ENCODE results near the gene ACER2.
A peak's percentile ranks its signal among the peaks of the same experiment; 100 is the strongest.

ACER2 gene

GRCh38 chr9:19479874-19480273, 71.1 kb downstream of the ACER2 start:
- H3K9me3 Mint-ChIP-seq (ENCODE audit: low read depth), result no peaks in the 10 kb centered on the region
- no peaks in the 10 kb centered on the region for H3K36me3 Mint-ChIP-seq
- no peaks in the 10 kb centered on the region for H3K4me1 Mint-ChIP-seq (ENCODE audit: low read depth)
- H3K4me3 Mint-ChIP-seq, result no peak overlapping the region
- H3K27me3 Mint-ChIP-seq, result peaks cover 3% of the 10 kb centered on the region
- H3K27ac Mint-ChIP-seq, result no peak overlapping the region

DNA sequence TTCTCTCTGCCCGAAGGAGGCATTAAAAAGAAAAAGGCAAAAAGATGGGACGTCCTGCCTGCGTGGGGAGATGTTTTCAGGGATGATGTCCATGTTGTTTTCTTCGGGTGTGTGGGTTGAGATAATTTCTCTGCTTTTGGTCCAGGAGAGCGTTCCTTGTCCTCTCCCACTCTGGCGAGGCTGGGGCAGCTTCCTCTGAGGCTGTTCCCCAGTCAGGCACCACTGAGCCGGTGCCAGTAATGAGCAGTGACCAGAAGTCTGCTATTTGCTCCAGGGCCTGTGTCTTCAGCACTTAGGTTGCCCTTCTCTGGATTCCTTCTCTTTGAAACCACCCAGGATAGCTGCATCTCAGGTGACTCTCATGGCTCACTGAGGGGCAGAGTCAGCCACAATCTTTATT, 71.5 kb downstream of the ACER2 start:
- H3K36me3 Mint-ChIP-seq, result no peaks in the 10 kb centered on the region
- no peaks in the 10 kb centered on the region for H3K4me1 Mint-ChIP-seq (ENCODE audit: low read depth)
- H3K4me3 Mint-ChIP-seq, result no peak overlapping the region
- H3K27ac Mint-ChIP-seq, result no peak overlapping the region
- H3K9me3 Mint-ChIP-seq (ENCODE audit: low read depth), result no peaks in the 10 kb centered on the region
- peaks cover 3% of the 10 kb centered on the region for H3K27me3 Mint-ChIP-seq

DNA sequence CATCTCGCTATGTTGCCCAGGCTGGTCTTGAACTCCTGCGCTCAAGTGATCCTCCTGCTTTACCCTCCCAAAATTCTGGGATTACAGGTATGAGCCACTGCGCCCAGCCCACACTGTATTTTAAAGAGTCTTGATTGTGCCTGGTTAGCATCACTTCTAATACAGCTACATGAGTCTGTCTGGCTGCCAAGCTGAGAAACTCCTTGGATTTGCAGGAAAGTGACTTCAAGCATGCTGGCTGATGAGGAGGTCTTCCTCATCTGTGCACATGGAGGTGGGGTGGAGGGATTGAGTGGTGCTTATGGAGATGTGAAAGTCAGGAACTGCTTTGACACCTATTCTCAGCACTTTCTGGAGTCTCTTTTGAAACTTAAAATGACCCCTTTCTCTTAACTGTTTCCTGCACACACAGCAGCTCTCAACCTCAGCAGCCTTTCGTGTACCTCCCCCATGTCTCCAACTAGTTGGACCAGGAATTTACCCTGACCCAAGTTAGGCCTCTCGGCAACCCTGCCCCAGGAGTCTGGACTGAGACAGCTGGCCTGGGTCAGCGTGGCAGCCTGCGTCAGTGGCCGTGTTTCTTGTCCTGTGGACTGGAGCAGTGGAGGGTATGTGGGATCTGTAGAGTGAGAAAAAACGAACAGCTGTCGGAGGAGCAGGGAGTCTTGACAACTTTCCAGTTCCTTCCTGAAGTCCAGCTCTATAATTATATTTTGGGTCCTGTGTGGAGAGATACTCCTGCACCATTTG, 72.5 kb downstream of the ACER2 start:
- H3K4me3 Mint-ChIP-seq, result no peak overlapping the region
- H3K4me1 Mint-ChIP-seq (ENCODE audit: low read depth), result no peaks in the 10 kb centered on the region
- no peaks in the 10 kb centered on the region for H3K9me3 Mint-ChIP-seq (ENCODE audit: low read depth)
- no peak overlapping the region for H3K27ac Mint-ChIP-seq
- H3K27me3 Mint-ChIP-seq, result peaks cover 3% of the 10 kb centered on the region
- H3K36me3 Mint-ChIP-seq, result no peaks in the 10 kb centered on the region

GRCh38 chr9:19481971-19482404, 73.2 kb downstream of the ACER2 start:
- no peaks in the 10 kb centered on the region for H3K4me1 Mint-ChIP-seq (ENCODE audit: low read depth)
- H3K27ac Mint-ChIP-seq, result no peak overlapping the region
- H3K36me3 Mint-ChIP-seq, result no peaks in the 10 kb centered on the region
- H3K4me3 Mint-ChIP-seq, result no peak overlapping the region
- H3K9me3 Mint-ChIP-seq (ENCODE audit: low read depth), result no peaks in the 10 kb centered on the region
- peaks cover 3% of the 10 kb centered on the region for H3K27me3 Mint-ChIP-seq

- peaks cover 2% of the 10 kb centered on the region for H3K27me3 Mint-ChIP-seq
- no peaks in the 10 kb centered on the region for H3K9me3 Mint-ChIP-seq (ENCODE audit: low read depth)
- no peaks in the 10 kb centered on the region for H3K4me1 Mint-ChIP-seq (ENCODE audit: low read depth)
- H3K4me3 Mint-ChIP-seq, result no peak overlapping the region
- no peaks in the 10 kb centered on the region for H3K36me3 Mint-ChIP-seq
- H3K27ac Mint-ChIP-seq, result no peak overlapping the region
Observed at GRCh38 chr9:19484699-19485098, 75.9 kb downstream of the ACER2 start.

GRCh38 chr9:19485193-19485592, 76.4 kb downstream of the ACER2 start:
- no peak overlapping the region for H3K27ac Mint-ChIP-seq
- no peaks in the 10 kb centered on the region for H3K4me1 Mint-ChIP-seq (ENCODE audit: low read depth)
- peaks cover 2% of the 10 kb centered on the region for H3K27me3 Mint-ChIP-seq
- H3K4me3 Mint-ChIP-seq, result no peak overlapping the region
- H3K9me3 Mint-ChIP-seq (ENCODE audit: low read depth), result no peaks in the 10 kb centered on the region
- no peaks in the 10 kb centered on the region for H3K36me3 Mint-ChIP-seq

GRCh38 chr9:19486803-19487202, 78.0 kb downstream of the ACER2 start:
- H3K36me3 Mint-ChIP-seq, result no peaks in the 10 kb centered on the region
- H3K4me1 Mint-ChIP-seq (ENCODE audit: low read depth), result no peaks in the 10 kb centered on the region
- peaks cover 2% of the 10 kb centered on the region for H3K27me3 Mint-ChIP-seq
- H3K9me3 Mint-ChIP-seq (ENCODE audit: low read depth), result no peaks in the 10 kb centered on the region
- no peak overlapping the region for H3K4me3 Mint-ChIP-seq
- no peak overlapping the region for H3K27ac Mint-ChIP-seq

- H3K27me3 Mint-ChIP-seq, result peaks cover 5% of the 10 kb centered on the region
- no peaks in the 10 kb centered on the region for H3K36me3 Mint-ChIP-seq
- peaks cover 8% of the 10 kb centered on the region for H3K4me1 Mint-ChIP-seq (ENCODE audit: low read depth)
- no peaks in the 10 kb centered on the region for H3K9me3 Mint-ChIP-seq (ENCODE audit: low read depth)
- H3K27ac Mint-ChIP-seq, result no peak overlapping the region
- H3K4me3 Mint-ChIP-seq, result no peak overlapping the region
Observed at GRCh38 chr9:19488721-19489120, 79.9 kb downstream of the ACER2 start.

DNA sequence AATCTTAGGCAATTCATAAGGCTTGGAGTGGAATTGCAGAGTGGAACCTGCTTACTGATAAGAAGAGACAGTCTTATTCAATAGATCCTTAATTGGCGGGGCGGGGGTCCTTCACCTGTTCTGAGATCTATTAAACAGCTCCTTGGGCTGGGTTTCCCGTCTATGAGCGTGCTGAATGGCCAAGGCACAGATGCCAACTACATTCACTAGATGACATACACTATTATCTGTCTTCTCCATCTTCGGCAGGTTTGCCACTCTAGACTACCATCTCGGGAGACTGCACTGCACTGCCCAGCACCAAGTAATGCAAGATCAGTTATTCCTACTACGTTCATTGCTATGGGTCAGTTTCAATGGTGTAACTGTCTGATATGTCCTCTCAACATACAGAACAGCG, 81.5 kb downstream of the ACER2 start:
- H3K4me1 Mint-ChIP-seq (ENCODE audit: low read depth), result peaks cover 10% of the 10 kb centered on the region
- H3K27ac Mint-ChIP-seq, result no peak overlapping the region
- H3K9me3 Mint-ChIP-seq (ENCODE audit: low read depth), result no peaks in the 10 kb centered on the region
- no peaks in the 10 kb centered on the region for H3K36me3 Mint-ChIP-seq
- no peak overlapping the region for H3K4me3 Mint-ChIP-seq
- H3K27me3 Mint-ChIP-seq, result peaks cover 6% of the 10 kb centered on the region

- no peak overlapping the region for H3K4me3 Mint-ChIP-seq
- peaks cover 6% of the 10 kb centered on the region for H3K27me3 Mint-ChIP-seq
- no peak overlapping the region for H3K27ac Mint-ChIP-seq
- no peaks in the 10 kb centered on the region for H3K36me3 Mint-ChIP-seq
- H3K4me1 Mint-ChIP-seq (ENCODE audit: low read depth), result peaks cover 10% of the 10 kb centered on the region
- H3K9me3 Mint-ChIP-seq (ENCODE audit: low read depth), result no peaks in the 10 kb centered on the region
Observed at GRCh38 chr9:19490828-19491227, 82.0 kb downstream of the ACER2 start.

DNA sequence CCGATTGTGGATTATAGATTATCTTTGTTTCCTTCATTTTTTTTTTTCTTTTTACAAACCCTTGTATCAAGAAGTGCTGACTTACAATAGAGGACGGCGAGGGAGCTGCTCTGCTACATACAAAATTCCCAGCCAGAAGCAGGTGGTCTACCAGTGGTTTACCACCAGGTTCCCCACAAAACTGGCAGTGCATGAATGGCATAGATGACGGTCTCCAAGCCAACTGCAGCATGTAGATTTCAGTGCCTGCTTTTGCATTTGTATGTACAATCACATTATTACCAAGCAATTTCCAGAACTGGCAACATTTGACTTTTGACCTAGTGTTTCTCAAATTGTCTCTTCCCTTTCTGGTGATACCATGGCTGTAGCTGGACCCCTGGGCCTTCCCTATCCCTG, 84.0 kb downstream of the ACER2 start:
- Mint-ChIP-seq H3K4me1 (ENCODE audit: low read depth) (peaks cover 10% of the 10 kb centered on the region), H3K4me3 (peak overlapping the region; percentile 18)

GRCh38 chr9:19493174-19493811, 84.5 kb downstream of the ACER2 start:
- H3K4me3 Mint-ChIP-seq, result peak overlapping the region; percentile 46
- peaks cover 10% of the 10 kb centered on the region for H3K4me1 Mint-ChIP-seq (ENCODE audit: low read depth)
- no peak overlapping the region for H3K27ac Mint-ChIP-seq

More for the DNA sequence above, 84.0 kb downstream of the ACER2 start:
- Mint-ChIP-seq H3K36me3 (no peaks in the 10 kb centered on the region), H3K27ac (no peak overlapping the region), H3K27me3 (peaks cover 6% of the 10 kb centered on the region), H3K9me3 (ENCODE audit: low read depth) (no peaks in the 10 kb centered on the region)

DNA sequence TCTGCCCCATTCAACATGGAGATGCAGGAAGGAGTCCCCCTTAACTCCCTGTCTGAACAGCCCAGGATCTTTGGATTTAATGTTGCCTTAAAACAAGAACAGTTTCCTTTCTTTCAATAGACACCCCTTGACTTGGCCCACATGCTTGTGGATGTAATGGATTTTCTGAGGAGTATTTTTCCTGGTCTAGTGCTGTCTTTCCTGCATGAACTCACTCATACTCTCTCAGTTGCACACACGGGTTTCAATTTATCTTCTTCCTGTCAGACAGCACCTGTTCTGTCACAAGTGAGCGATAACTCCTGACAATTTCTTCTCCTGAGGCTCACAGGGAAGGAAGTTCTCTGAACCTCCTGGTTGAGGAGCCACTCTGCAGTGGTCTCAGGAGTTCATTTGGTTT, 85.1 kb downstream of the ACER2 start:
- H3K27me3 Mint-ChIP-seq, result peaks cover 6% of the 10 kb centered on the region
- H3K4me1 Mint-ChIP-seq (ENCODE audit: low read depth), result peaks cover 10% of the 10 kb centered on the region
- no peaks in the 10 kb centered on the region for H3K9me3 Mint-ChIP-seq (ENCODE audit: low read depth)
- no peak overlapping the region for H3K27ac Mint-ChIP-seq
- H3K36me3 Mint-ChIP-seq, result no peaks in the 10 kb centered on the region
- no peak overlapping the region for H3K4me3 Mint-ChIP-seq

More at GRCh38 chr9:19493174-19493811, 84.5 kb downstream of the ACER2 start:
- no peaks in the 10 kb centered on the region for H3K36me3 Mint-ChIP-seq
- H3K27me3 Mint-ChIP-seq, result peaks cover 6% of the 10 kb centered on the region
- no peaks in the 10 kb centered on the region for H3K9me3 Mint-ChIP-seq (ENCODE audit: low read depth)

- H3K4me3 Mint-ChIP-seq, result no peak overlapping the region
Observed at GRCh38 chr9:19495186-19496028, 86.6 kb downstream of the ACER2 start.

More at GRCh38 chr9:19495186-19496028, 86.6 kb downstream of the ACER2 start:
- Mint-ChIP-seq H3K9me3 (ENCODE audit: low read depth) (no peaks in the 10 kb centered on the region), H3K27me3 (peaks cover 6% of the 10 kb centered on the region), H3K4me1 (ENCODE audit: low read depth) (peaks cover 10% of the 10 kb centered on the region), H3K27ac (no peak overlapping the region), H3K36me3 (no peaks in the 10 kb centered on the region)
